Glomerular endothelial cell (primary cell): ENCODE measurements around the gene CHRNA7. TPM values are rescaled to one million over a fixed set of nuclear protein-coding genes. Genes with fewer than 3 reads are reported as not detected.

Experiments
- DNase-seq: peaks from one replicate; pipeline ENCODE4 v3.0.0-alpha.2; 2011; ENCODE audit warnings: low read depth, low spot score; ENCODE audit errors: extremely low read depth
- total RNA-seq: library from RNA; depleted of rRNA; stranded (reverse); fragments of >200 nt; gene quantifications from 2 replicates; pipeline ENCODE4 v1.2.3, GENCODE V29; 2015

CHRNA7 gene
- 2.3 and 4.8 TPM in 2 replicates for total RNA-seq

GRCh38 chr15:32029862-32030781, at the start of gene CHRNA7:
Gene CHRNA7, plus strand, starts transcription at chr15:32030515. Its CDS starts 80 bp downstream, at chr15:32030595.
- no peak for DNase-seq

GRCh38 chr15:31985607-31986006, 44.7 kb upstream of the CHRNA7 start:
- no peak for DNase-seq

DNA sequence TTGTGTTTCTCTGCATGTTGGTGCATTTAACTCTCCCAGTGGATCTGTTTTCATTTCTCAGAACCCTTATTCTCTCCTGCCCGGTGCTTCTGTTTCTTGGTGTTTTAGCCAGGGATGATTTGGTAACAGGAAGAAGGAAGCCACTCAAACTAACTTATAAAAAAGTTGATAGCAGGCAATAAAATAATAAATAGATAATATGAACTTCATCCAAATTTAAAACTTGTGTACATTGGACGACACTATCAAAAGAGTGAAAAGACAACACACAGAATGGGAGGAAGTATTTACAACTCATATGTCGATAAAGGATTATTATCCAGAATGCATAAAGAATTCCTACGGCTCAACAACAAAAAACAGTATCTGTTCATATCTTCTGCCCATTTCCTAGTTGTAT, 37.3 kb upstream of the CHRNA7 start:
- no peak for DNase-seq

GRCh38 chr15:31997711-31998110, 32.6 kb upstream of the CHRNA7 start:
- DNase-seq: no peak

- no peak for DNase-seq
Observed at GRCh38 chr15:32003558-32003957, 26.8 kb upstream of the CHRNA7 start.

- DNase-seq: no peak
Observed at GRCh38 chr15:32004249-32004648, 26.1 kb upstream of the CHRNA7 start.

DNA sequence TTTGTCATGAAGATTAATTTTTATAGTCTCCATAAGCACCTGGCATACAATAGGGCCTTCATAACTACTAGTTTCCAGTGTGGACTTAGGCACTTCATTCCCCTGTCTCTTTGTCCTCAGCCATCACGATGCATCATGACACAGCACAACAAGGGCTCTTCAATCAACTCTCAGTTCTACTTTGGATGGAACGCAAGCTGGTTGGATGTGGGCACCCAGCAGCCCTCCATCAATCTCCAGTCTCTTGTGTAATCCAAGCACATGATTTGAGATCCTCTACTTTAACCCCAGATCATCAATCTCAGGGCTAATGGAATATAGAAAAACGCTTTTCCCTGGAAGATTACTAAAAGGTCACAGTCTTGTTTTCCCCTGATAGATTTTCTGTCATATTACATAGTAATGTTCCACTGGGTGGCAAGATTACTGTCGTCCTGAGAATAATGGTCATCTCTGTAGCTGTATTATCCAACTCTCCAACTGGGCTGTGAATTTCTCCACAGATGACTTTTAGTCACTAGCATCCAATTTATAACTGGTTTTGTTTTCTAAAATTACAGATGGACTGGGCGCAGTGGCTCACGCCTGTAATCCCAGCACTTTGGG, 22.9 kb upstream of the CHRNA7 start:
- no peak for DNase-seq

DNA sequence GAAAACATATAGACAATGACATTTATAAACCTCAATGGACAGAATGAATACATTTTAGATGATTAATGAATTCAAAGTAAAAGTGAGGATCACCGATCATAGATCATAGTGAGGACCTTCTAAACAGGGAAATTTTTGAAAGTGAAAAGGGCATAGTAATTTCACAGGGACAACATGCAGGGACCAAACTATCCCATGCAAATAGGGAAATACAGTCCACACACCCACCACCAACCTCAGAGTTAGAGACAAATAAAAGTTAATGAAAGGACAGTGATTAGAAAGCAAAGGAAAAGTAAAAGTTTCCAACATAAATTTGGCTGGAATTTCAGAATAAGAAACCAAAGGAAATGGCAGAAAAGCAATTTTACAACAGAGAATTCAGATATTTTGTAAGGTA, 15.4 kb upstream of the CHRNA7 start:
- DNase-seq: no peak

DNA sequence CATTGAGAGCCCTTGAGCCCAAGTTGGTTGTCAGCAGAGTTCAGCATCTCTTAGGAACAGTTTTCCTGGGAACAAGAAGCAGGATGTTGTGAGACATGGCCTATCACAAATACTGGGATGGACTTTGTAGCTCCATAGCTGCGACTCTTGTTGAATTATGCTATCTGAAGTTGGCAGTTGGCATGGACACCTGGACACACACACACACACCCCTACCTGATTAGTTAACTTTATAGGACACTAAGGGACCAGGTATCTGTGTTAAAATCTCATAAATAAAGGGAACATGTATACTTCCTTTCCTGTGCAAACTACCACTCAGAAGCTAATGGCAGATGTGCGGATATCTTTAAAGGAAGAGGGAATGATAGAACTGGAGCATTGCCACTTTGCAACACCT, 10.2 kb upstream of the CHRNA7 start:
- DNase-seq: no peak

GRCh38 chr15:32028921-32029320, 1.4 kb upstream of the CHRNA7 start:
- no peak for DNase-seq

DNA sequence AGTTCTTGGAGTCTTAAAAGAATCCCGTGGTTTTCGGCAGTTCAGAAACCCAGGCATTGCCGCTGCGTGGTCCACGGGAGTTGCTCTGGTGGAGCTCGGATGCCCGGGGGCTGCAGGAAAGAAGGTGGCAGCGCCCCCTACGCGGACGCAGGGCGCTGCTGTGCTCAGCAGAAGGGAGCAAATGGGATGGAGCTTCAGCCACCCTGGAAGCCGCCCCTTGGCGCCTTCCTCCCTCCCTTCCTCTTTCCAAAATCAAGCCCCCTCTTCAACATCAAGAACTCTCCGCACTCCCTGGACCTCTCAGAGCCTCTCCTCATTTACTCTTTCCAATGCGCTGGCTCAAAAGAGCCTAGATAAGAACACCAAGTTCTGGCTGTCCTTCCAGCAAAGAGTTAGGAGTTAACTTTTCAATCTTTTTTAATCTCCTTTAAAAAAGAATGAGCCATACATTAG, 880 bp upstream of the CHRNA7 start:
- DNase-seq: no peak

GRCh38 chr15:32030795-32031194, 480 bp downstream of the CHRNA7 start:
- DNase-seq: no peak

DNA sequence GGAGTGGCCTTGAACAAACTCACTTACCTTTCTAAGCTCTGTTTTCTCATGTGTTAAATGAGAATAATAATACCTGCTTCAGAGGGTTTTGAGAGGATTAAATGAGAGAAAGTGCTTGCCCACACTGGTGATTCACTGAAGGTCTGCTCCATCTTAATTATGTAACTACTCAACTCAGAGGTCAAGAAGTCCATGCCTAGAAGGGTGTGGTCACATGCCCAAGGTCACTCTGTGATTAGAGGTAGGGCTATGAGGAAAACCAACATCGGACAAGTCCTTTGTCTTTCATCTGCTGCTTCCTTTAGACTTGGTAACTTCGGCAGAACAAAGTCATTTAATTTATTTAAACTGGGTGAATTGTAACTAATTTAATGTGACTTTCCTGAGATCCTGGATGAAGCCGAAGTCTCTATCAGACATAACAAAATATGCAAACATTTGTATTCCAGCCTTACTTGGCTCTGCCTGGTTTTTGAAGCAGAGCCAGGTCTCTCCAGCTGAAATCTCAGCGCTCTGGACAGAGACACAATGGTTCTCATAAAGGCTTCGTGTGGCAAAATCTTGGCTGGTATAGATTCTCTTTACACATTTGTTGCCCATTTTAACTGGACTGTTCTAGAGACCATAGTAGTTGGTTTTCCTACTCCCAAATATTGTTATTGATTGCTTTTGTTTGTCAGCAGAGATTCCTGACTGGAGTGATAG, 3.0 kb downstream of the CHRNA7 start:
- no peak for DNase-seq

DNA sequence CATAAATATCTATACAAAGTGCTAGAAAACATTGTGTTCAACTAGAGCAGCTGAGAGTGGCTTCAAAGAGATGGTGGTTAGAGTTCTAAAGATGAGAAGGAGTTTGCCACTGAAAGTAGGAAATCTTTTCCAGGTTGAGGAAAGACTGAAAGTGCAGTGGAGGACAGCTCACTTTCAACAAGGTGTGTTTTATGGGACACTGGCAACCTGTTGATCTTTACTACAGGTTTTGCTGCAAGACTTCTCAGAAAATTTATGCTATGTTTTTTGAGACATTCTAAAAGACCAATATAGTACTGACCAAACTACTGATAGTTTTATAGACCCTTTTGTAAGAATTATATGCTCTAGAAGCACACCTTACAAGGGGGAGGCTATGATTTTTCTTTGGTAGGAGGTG, 3.8 kb downstream of the CHRNA7 start:
- no peak for DNase-seq

- no peak for DNase-seq
Observed at GRCh38 chr15:32035285-32035684, 5.0 kb downstream of the CHRNA7 start.

DNA sequence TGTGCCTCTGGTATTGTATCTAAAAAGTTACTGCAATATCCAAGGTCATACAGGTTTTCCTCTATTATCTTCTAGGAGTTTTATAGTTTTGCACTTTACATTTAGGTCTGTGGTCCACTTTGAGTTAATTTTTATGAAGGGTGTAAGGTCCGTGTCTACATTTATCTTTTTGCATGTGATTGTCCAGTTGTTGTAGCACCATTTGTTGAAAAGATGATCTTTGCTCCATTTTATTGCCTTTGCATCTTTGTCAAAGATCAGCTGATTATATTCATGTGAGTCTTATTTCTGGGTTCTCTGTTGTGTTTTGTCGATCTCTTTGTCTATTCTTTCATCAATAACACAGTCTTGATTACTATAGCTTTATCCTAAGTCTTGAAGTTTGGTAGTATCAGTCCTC, 6.7 kb downstream of the CHRNA7 start:
- no peak for DNase-seq

DNA sequence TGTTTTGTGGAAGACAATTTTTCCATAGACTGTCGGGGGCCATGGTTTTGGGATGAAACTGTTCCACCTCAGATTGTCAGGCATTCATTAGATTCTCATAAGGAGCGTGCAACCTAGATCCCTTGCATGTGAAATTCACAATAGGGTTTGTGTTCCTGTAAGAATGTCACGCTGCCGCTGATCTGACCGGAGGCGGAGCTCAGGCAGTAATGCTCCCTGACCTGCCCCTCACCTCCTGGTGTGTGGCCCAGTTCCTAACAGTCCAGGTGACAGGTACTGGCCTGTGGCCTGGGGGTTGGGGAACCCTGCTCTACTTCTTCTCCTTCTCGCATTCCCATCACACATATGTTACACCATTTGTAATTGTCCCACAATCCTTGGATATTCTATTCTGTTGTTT, 11.0 kb downstream of the CHRNA7 start:
- no peak for DNase-seq

GRCh38 chr15:32042269-32042972, 12.1 kb downstream of the CHRNA7 start:
- no peak for DNase-seq

GRCh38 chr15:32053719-32054118, 23.4 kb downstream of the CHRNA7 start:
- no peak for DNase-seq

DNA sequence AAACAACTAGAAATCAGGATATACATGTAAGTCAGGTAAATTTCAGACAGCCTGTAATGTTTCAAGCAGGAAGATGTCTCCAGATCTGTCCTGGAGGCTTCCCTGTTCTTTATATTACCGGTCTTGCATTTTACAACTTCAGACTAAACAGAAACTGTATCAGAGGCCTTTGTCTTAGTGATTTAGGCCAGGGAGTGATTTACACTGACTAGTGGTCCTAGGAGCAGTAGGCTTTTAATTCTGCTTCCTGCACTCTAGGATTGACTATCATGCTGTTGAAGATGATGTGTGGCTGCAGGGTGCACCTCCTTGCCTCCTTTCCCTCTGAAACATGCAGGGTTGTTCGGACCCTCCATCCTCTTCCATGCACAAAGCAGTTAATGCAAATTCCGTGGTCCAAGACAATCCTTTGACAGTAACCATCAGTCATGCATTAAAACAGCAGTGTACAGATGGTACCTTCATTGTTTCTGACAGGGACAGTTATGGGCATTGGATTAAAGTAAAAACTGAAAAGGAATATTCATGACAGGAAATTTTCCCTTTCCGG, 27.6 kb downstream of the CHRNA7 start:
- no peak for DNase-seq

DNA sequence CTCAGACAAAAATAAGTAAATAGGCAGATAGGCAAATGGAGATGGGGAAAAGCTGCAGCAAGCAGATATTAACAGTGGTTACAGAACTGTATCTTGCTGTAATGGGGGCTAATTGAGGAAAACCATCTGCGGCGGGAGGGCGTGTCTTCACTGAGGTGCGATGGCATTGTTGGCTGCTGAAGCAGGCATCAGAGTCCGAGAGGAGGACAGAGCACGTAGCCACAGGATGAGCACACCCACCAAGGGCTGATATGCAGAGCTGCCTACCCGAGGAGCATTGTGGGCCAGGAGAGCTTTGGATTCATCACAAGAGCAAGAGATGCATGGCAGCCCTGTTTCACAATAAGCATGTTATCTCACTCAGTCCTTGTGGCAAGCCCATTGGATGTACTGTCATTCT, 30.4 kb downstream of the CHRNA7 start:
- DNase-seq: no peak
